Esophagus (tissue), 2 donors: ENCODE data around the gene HDHD5. TPM values are rescaled to one million over a fixed set of nuclear protein-coding genes. Genes with fewer than 3 reads are reported as not detected.

Experiments used
- H3K27ac ChIP-seq, 2 donors: one replicate each; pipeline ENCODE4 v1.5.1; 2013; ENCODE audit warnings: low read depth in 2 of 2, mild to moderate bottlenecking in 2 of 2, inconsistent platforms in 1 of 2, low read length in 1 of 2, moderate library complexity in 1 of 2
- H3K27me3 ChIP-seq, 2 donors: one replicate each; pipeline ENCODE4 v1.6.1; 2013; ENCODE audit warnings: low read length in 2 of 2, control low read depth in 1 of 2, mild to moderate bottlenecking in 1 of 2; ENCODE audit not compliant: insufficient read depth in 2 of 2, control insufficient read depth in 1 of 2
- H3K36me3 ChIP-seq, 2 donors: one replicate each; pipeline ENCODE4 v1.6.1; 2013; ENCODE audit warnings: low read length in 1 of 2; ENCODE audit not compliant: control insufficient read depth in 2 of 2, insufficient read depth in 2 of 2
- H3K4me1 ChIP-seq, 2 donors: one replicate each; pipeline ENCODE4 v1.6.1; 2013; ENCODE audit warnings: low read length in 1 of 2; ENCODE audit not compliant: control insufficient read depth in 2 of 2, insufficient read depth in 2 of 2
- H3K4me3 ChIP-seq, 2 donors: one replicate each; pipeline ENCODE4 v1.5.1; 2013; ENCODE audit warnings: low read length in 2 of 2, mild to moderate bottlenecking in 2 of 2, low read depth in 1 of 2, moderate library complexity in 1 of 2
- H3K9me3 ChIP-seq, 2 donors: one replicate each; pipeline ENCODE4 v1.6.1; 2013; ENCODE audit warnings: mild to moderate bottlenecking in 2 of 2, low read depth in 1 of 2, low read length in 1 of 2, moderate library complexity in 1 of 2; ENCODE audit not compliant: control insufficient read depth in 2 of 2, insufficient read depth in 1 of 2
- WGBS, 2 donors: extraction: QIAGEN DNeasy Blood & Tissue Kit; methylation state at CpG; one replicate each; pipeline ENCODE4 v1.1.7; 2013; 5-methylcytosine and 5-hydroxymethylcytosine counted together
- polyA plus RNA-seq, 2 donors: library from polyadenylated mRNA; stranded (reverse); fragments of 200-250 nt; gene quantifications; one replicate each; pipeline ENCODE4 v1.2.3, GENCODE V29; 2013
- donor health status: healthy with polysubstance abuse.
- donor health status: Bipolar disorder and iron deficiency.

HDHD5 gene
- polyA plus RNA-seq, 2 donors: 15.2 to 26.4 TPM

GRCh38 chr22:17101475-17102296, 57.4 kb downstream of the HDHD5 start:
- no peak overlapping the region for H3K27ac ChIP-seq
- no peaks in the 10 kb centered on the region for H3K9me3 ChIP-seq
- H3K36me3 ChIP-seq: peaks cover 11 to 59% of the 10 kb centered on the region in 2 donors
- no peak overlapping the region for H3K4me3 ChIP-seq
- no peaks in the 10 kb centered on the region for H3K27me3 ChIP-seq
- H3K4me1 ChIP-seq: peaks cover 0 to 2% of the 10 kb centered on the region in 2 donors
- 84 to 87% methylated on average over 14 of the region's 14 CpGs for whole genome bisulfite sequencing, 2 donors

- WGBS, 2 donors: 80 to 81% methylated on average over 6 of the region's 6 CpGs
Observed at GRCh38 chr22:17100621-17101020, 58.5 kb downstream of the HDHD5 start.

GRCh38 chr22:17098379-17098819, 60.7 kb downstream of the HDHD5 start:
- Histone ChIP-seq H3K4me1 (peaks cover 0 to 2% of the 10 kb centered on the region in 2 donors), H3K36me3 (peaks cover 11 to 45% of the 10 kb centered on the region in 2 donors), H3K4me3 (no peak overlapping the region), H3K27me3 (no peaks in the 10 kb centered on the region), H3K27ac (no peak overlapping the region), H3K9me3 (no peaks in the 10 kb centered on the region)
- 67 to 69% methylated on average over 7 of the region's 7 CpGs for WGBS, 2 donors

More at GRCh38 chr22:17100621-17101020, 58.5 kb downstream of the HDHD5 start:
- Histone ChIP-seq H3K27me3 (no peaks in the 10 kb centered on the region), H3K4me1 (peaks cover 0 to 2% of the 10 kb centered on the region in 2 donors), H3K36me3 (peaks cover 11 to 59% of the 10 kb centered on the region in 2 donors), H3K9me3 (no peaks in the 10 kb centered on the region), H3K27ac (no peak overlapping the region), H3K4me3 (no peak overlapping the region)

- 89 to 91% methylated on average over 6 of the region's 6 CpGs for WGBS, 2 donors
- no peak overlapping the region for H3K4me3 ChIP-seq
- peaks cover 0 to 2% of the 10 kb centered on the region in 2 donors for H3K4me1 ChIP-seq
- H3K36me3 ChIP-seq: peaks cover 11 to 40% of the 10 kb centered on the region in 2 donors
- no peaks in the 10 kb centered on the region for H3K27me3 ChIP-seq
- no peaks in the 10 kb centered on the region for H3K9me3 ChIP-seq
- H3K27ac ChIP-seq: no peak overlapping the region
Observed at GRCh38 chr22:17097701-17098100, 61.4 kb downstream of the HDHD5 start.

- Histone ChIP-seq H3K27me3 (no peaks in the 10 kb centered on the region), H3K27ac (no peak overlapping the region), H3K4me1 (peaks cover 0 to 2% of the 10 kb centered on the region in 2 donors), H3K9me3 (no peaks in the 10 kb centered on the region), H3K36me3 (peaks cover 11 to 37% of the 10 kb centered on the region in 2 donors), H3K4me3 (no peak overlapping the region)
- 80 to 81% methylated on average over 6 of the region's 6 CpGs for WGBS, 2 donors
Observed at GRCh38 chr22:17097062-17097461, 62.0 kb downstream of the HDHD5 start.

GRCh38 chr22:17096071-17096470, 63.0 kb downstream of the HDHD5 start:
- 95 to 96% methylated on average over 7 of the region's 7 CpGs for WGBS, 2 donors
- H3K36me3 ChIP-seq: peaks cover 5 to 27% of the 10 kb centered on the region in 2 donors

GRCh38 chr22:17095538-17095937, 63.5 kb downstream of the HDHD5 start:
- WGBS, 2 donors: 92 to 93% methylated on average over 6 of the region's 6 CpGs
- Histone ChIP-seq H3K36me3 (peaks cover 3 to 22% of the 10 kb centered on the region in 2 donors), H3K27me3 (no peaks in the 10 kb centered on the region)

More at GRCh38 chr22:17096071-17096470, 63.0 kb downstream of the HDHD5 start:
- Histone ChIP-seq H3K4me1 (peaks cover 0 to 2% of the 10 kb centered on the region in 2 donors), H3K9me3 (no peaks in the 10 kb centered on the region), H3K4me3 (no peak overlapping the region), H3K27me3 (no peaks in the 10 kb centered on the region), H3K27ac (no peak overlapping the region)

GRCh38 chr22:17093081-17093480, 66.0 kb downstream of the HDHD5 start:
- Histone ChIP-seq H3K27me3 (no peaks in the 10 kb centered on the region), H3K36me3 (peaks cover 0 to 5% of the 10 kb centered on the region in 2 donors), H3K4me3 (no peak overlapping the region), H3K4me1 (peaks cover 0 to 2% of the 10 kb centered on the region in 2 donors), H3K27ac (no peak overlapping the region), H3K9me3 (no peaks in the 10 kb centered on the region)
- 62 to 71% methylated on average over 3 of the region's 3 CpGs for WGBS, 2 donors

More at GRCh38 chr22:17095538-17095937, 63.5 kb downstream of the HDHD5 start:
- Histone ChIP-seq H3K9me3 (no peaks in the 10 kb centered on the region), H3K4me1 (peaks cover 0 to 2% of the 10 kb centered on the region in 2 donors), H3K27ac (no peak overlapping the region), H3K4me3 (no peak overlapping the region)

- H3K36me3 ChIP-seq: no peaks in the 10 kb centered on the region
- WGBS, 2 donors: 67% methylated on average over 4 of the region's 4 CpGs
- H3K27ac ChIP-seq: no peak overlapping the region
- no peaks in the 10 kb centered on the region for H3K4me1 ChIP-seq
- H3K4me3 ChIP-seq: no peak overlapping the region
- no peaks in the 10 kb centered on the region for H3K9me3 ChIP-seq
- H3K27me3 ChIP-seq: no peaks in the 10 kb centered on the region
Observed at GRCh38 chr22:17091851-17092250, 67.2 kb downstream of the HDHD5 start.

- H3K4me1 ChIP-seq: no peaks in the 10 kb centered on the region
- H3K9me3 ChIP-seq: no peaks in the 10 kb centered on the region
- no peaks in the 10 kb centered on the region for H3K27me3 ChIP-seq
- no peaks in the 10 kb centered on the region for H3K36me3 ChIP-seq
- H3K4me3 ChIP-seq: no peak overlapping the region
- no peak overlapping the region for H3K27ac ChIP-seq
Observed at GRCh38 chr22:17090550-17090949, 68.5 kb downstream of the HDHD5 start.
